Epithelial cell of proximal tubule (primary cell): Measurements from ENCODE around the gene PCSK5. TPM values are rescaled to one million over a fixed set of nuclear protein-coding genes. Genes with fewer than 3 reads are reported as not detected.

Experiments
- DNase-seq: peaks from one replicate; pipeline ENCODE4 v3.0.0-alpha.2; 2011; ENCODE audit warnings: low read depth
- H3K4me3 ChIP-seq: 2 replicates; pipeline ENCODE4 v1.5.1; 2011; ENCODE audit warnings: low read depth, mild to moderate bottlenecking, low read length
- CTCF ChIP-seq: conservative IDR thresholded peaks from 2 replicates; pipeline ENCODE4 v1.5.1; 2012; ENCODE audit warnings: low read depth, mild to moderate bottlenecking, low read length
- total RNA-seq: library from RNA; depleted of rRNA; stranded (reverse); fragments of >200 nt; gene quantifications from 2 replicates; pipeline ENCODE4 v1.2.3, GENCODE V29; 2015

PCSK5 gene
- total RNA-seq, 1 donor from 2014 or later = 23.2 TPM

DNA sequence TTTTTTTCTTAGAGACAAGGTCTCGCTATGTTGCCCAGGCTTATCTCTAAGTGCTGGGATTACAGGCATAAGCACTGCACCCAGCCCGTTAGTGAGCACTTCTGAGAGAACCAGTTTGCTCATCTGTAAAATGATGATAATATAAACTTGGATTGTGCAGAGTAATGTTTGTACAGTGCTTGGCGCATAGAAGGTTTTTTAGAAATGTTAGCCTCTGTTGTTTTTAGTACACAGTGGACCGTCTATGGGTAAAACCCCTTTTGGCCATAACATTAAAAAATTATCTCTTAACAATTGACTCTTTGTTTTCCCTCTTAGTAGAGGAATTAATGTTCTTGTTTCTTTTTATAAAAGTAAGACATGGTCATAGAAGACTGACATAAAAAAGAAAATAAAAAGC, 202.1 kb downstream of the PCSK5 start:
- TF ChIP-seq CTCF = no peak
- no peak for DNase-seq
- no peak overlapping the region for H3K4me3 ChIP-seq

GRCh38 chr9:76095585-76095984, 205.1 kb downstream of the PCSK5 start:
- no peak for TF ChIP-seq CTCF
- DNase-seq = no peak
- no peak overlapping the region for H3K4me3 ChIP-seq

GRCh38 chr9:76099516-76099915, 209.0 kb downstream of the PCSK5 start:
- no peak for TF ChIP-seq CTCF
- H3K4me3 ChIP-seq = no peak overlapping the region
- no peak for DNase-seq

DNA sequence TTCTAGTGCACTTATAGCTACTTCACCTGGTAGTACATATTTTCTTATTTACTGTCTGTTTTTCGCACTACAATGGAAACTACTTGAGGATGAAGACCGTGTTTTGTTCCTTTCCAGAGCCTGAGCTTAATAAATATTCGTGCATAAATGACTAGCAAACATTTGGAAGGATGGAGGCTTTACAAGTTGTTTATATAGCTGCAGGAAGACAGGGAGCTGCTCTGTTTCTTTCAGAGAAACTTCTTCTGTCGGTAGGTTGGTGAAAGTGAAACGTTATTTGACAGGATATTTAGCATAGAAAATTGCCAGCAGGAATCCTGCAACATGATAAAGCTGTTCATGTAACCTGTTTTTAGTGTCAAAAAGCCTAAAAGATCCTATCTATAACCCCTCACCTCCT, 210.6 kb downstream of the PCSK5 start:
- TF ChIP-seq CTCF = no peak
- H3K4me3 ChIP-seq = no peak overlapping the region
- DNase-seq = no peak

- no peak overlapping the region for H3K4me3 ChIP-seq
- no peak for TF ChIP-seq CTCF
Observed at GRCh38 chr9:76101491-76101890, 211.0 kb downstream of the PCSK5 start.

GRCh38 chr9:76101947-76102346, 211.5 kb downstream of the PCSK5 start:
- TF ChIP-seq CTCF = no peak
- DNase-seq = no peak
- H3K4me3 ChIP-seq = no peak overlapping the region

More at GRCh38 chr9:76101491-76101890, 211.0 kb downstream of the PCSK5 start:
- no peak for DNase-seq

- H3K4me3 ChIP-seq = no peak overlapping the region
- TF ChIP-seq CTCF = no peak
- no peak for DNase-seq
Observed at GRCh38 chr9:76103531-76104315, 213.2 kb downstream of the PCSK5 start.
